Measurements from ENCODE around the gene WNT9B.
A peak's percentile ranks its signal among the peaks of the same experiment; 100 is the strongest.

The WNT9B gene

GRCh38 chr17:46815474-46816353 is 35.7 kb upstream of the WNT9B start:
- Histone ChIP-seq H3K36me3 (ENCODE audit: control insufficient read depth, insufficient read depth, low read length) (no peaks in the 10 kb centered on the region), H3K4me1 (ENCODE audit: control insufficient read depth, insufficient read depth, low read length) (peaks cover 21% of the 10 kb centered on the region), H3K27me3 (ENCODE audit: control insufficient read depth, insufficient read depth, low read length) (peaks cover 23% of the 10 kb centered on the region; the same call in 1 of the 2 replicates), H3K9me3 (ENCODE audit: control insufficient read depth, insufficient read depth, low read length) (no peaks in the 10 kb centered on the region), H3K4me3 (ENCODE audit: low read length) (no peak overlapping the region), H3K27ac (ENCODE audit: low read length) (no peak overlapping the region)
- DNase-seq (ENCODE audit: low read depth, low spot score), result no peak
- no CpG with 5 or more reads among the region's 12 CpGs for WGBS (ENCODE audit: insufficient coverage, insufficient read length)

- Histone ChIP-seq H3K9me3 (ENCODE audit: control insufficient read depth, insufficient read depth, low read length) (no peaks in the 10 kb centered on the region), H3K4me1 (ENCODE audit: control insufficient read depth, insufficient read depth, low read length) (peaks cover 27% of the 10 kb centered on the region), H3K27ac (ENCODE audit: low read length) (no peak overlapping the region), H3K4me3 (ENCODE audit: low read length) (peak overlapping the region; percentile 9; the same call in 1 of the 2 replicates), H3K27me3 (ENCODE audit: control insufficient read depth, insufficient read depth, low read length) (peaks cover 28% of the 10 kb centered on the region; the same call in 1 of the 2 replicates), H3K36me3 (ENCODE audit: control insufficient read depth, insufficient read depth, low read length) (no peaks in the 10 kb centered on the region)
- no peak for DNase-seq (ENCODE audit: low read depth, low spot score)
- WGBS (ENCODE audit: insufficient coverage, insufficient read length), result no CpG with 5 or more reads among the region's 22 CpGs
These were observed 34.1 kb upstream of the WNT9B start for GRCh38 chr17:46817151-46817900.

- no peak overlapping the region for H3K27ac ChIP-seq (ENCODE audit: low read length)
These were observed 33.5 kb upstream of the WNT9B start for GRCh38 chr17:46817901-46818209.

GRCh38 chr17:46818316-46818928 is 33.0 kb upstream of the WNT9B start, which contains the start of gene WNT3:
TSS of gene WNT3 (minus strand) at chr17:46818692. CDS start at chr17:46818597, 95 bp downstream.
- H3K27ac ChIP-seq (ENCODE audit: low read length), result no peak within 1 kb of the TSS
- peaks cover 28% of the 10 kb centered on the region for H3K4me1 ChIP-seq (ENCODE audit: control insufficient read depth, insufficient read depth, low read length)
- no peaks in the 10 kb centered on the region for H3K9me3 ChIP-seq (ENCODE audit: control insufficient read depth, insufficient read depth, low read length)
- WGBS (ENCODE audit: insufficient coverage, insufficient read length), result no CpG with 5 or more reads among the region's 47 CpGs
- no peaks in the 10 kb centered on the region for H3K36me3 ChIP-seq (ENCODE audit: control insufficient read depth, insufficient read depth, low read length)
- peak within 1 kb of the TSS; percentile 45; the same call in 1 of the 2 replicates for H3K4me3 ChIP-seq (ENCODE audit: low read length)
- DNase-seq (ENCODE audit: low read depth, low spot score), result no peak
- peaks cover 28% of the 10 kb centered on the region; the same call in 1 of the 2 replicates for H3K27me3 ChIP-seq (ENCODE audit: control insufficient read depth, insufficient read depth, low read length)

More at GRCh38 chr17:46817901-46818209, 33.5 kb upstream of the WNT9B start:
- no CpG with 5 or more reads among the region's 5 CpGs for WGBS (ENCODE audit: insufficient coverage, insufficient read length)
- Histone ChIP-seq H3K9me3 (ENCODE audit: control insufficient read depth, insufficient read depth, low read length) (no peaks in the 10 kb centered on the region), H3K4me3 (ENCODE audit: low read length) (peak overlapping the region; percentile 6; the same call in 1 of the 2 replicates), H3K27me3 (ENCODE audit: control insufficient read depth, insufficient read depth, low read length) (peaks cover 28% of the 10 kb centered on the region; the same call in 1 of the 2 replicates), H3K4me1 (ENCODE audit: control insufficient read depth, insufficient read depth, low read length) (peaks cover 28% of the 10 kb centered on the region), H3K36me3 (ENCODE audit: control insufficient read depth, insufficient read depth, low read length) (no peaks in the 10 kb centered on the region)
- no peak for DNase-seq (ENCODE audit: low read depth, low spot score)

GRCh38 chr17:46818929-46819859 is 32.2 kb upstream of the WNT9B start:
- H3K4me3 ChIP-seq (ENCODE audit: low read length), result peak overlapping the region; percentile 45; the same call in 1 of the 2 replicates
- H3K27me3 ChIP-seq (ENCODE audit: control insufficient read depth, insufficient read depth, low read length), result peaks cover 28% of the 10 kb centered on the region; the same call in 1 of the 2 replicates
- DNase-seq (ENCODE audit: low read depth, low spot score), result no peak
- H3K4me1 ChIP-seq (ENCODE audit: control insufficient read depth, insufficient read depth, low read length), result peaks cover 28% of the 10 kb centered on the region
- H3K36me3 ChIP-seq (ENCODE audit: control insufficient read depth, insufficient read depth, low read length), result no peaks in the 10 kb centered on the region
- H3K27ac ChIP-seq (ENCODE audit: low read length), result no peak overlapping the region
- WGBS (ENCODE audit: insufficient coverage, insufficient read length), result no CpG with 5 or more reads among the region's 72 CpGs
- H3K9me3 ChIP-seq (ENCODE audit: control insufficient read depth, insufficient read depth, low read length), result no peaks in the 10 kb centered on the region

GRCh38 chr17:46819906-46820351 is 31.5 kb upstream of the WNT9B start:
- WGBS (ENCODE audit: insufficient coverage, insufficient read length), result no CpG with 5 or more reads among the region's 24 CpGs
- peaks cover 28% of the 10 kb centered on the region; the same call in 1 of the 2 replicates for H3K27me3 ChIP-seq (ENCODE audit: control insufficient read depth, insufficient read depth, low read length)

GRCh38 chr17:46820592-46821450 is 30.6 kb upstream of the WNT9B start:
- no CpG with 5 or more reads among the region's 13 CpGs for WGBS (ENCODE audit: insufficient coverage, insufficient read length)
- Histone ChIP-seq H3K4me1 (ENCODE audit: control insufficient read depth, insufficient read depth, low read length) (peaks cover 22% of the 10 kb centered on the region), H3K27me3 (ENCODE audit: control insufficient read depth, insufficient read depth, low read length) (peaks cover 28% of the 10 kb centered on the region; the same call in 1 of the 2 replicates), H3K27ac (ENCODE audit: low read length) (no peak overlapping the region), H3K9me3 (ENCODE audit: control insufficient read depth, insufficient read depth, low read length) (no peaks in the 10 kb centered on the region), H3K4me3 (ENCODE audit: low read length) (no peak overlapping the region; the same call in 1 of the 2 replicates), H3K36me3 (ENCODE audit: control insufficient read depth, insufficient read depth, low read length) (no peaks in the 10 kb centered on the region)
- no peak for DNase-seq (ENCODE audit: low read depth, low spot score)

More at GRCh38 chr17:46819906-46820351, 31.5 kb upstream of the WNT9B start:
- H3K9me3 ChIP-seq (ENCODE audit: control insufficient read depth, insufficient read depth, low read length), result no peaks in the 10 kb centered on the region
- DNase-seq (ENCODE audit: low read depth, low spot score), result no peak
- H3K4me3 ChIP-seq (ENCODE audit: low read length), result peak overlapping the region; percentile 20; the same call in 1 of the 2 replicates
- H3K4me1 ChIP-seq (ENCODE audit: control insufficient read depth, insufficient read depth, low read length), result peaks cover 23% of the 10 kb centered on the region
- H3K27ac ChIP-seq (ENCODE audit: low read length), result no peak overlapping the region
- H3K36me3 ChIP-seq (ENCODE audit: control insufficient read depth, insufficient read depth, low read length), result no peaks in the 10 kb centered on the region

GRCh38 chr17:46821482-46822387 is 29.6 kb upstream of the WNT9B start:
- Histone ChIP-seq H3K4me1 (ENCODE audit: control insufficient read depth, insufficient read depth, low read length) (peaks cover 15% of the 10 kb centered on the region), H3K9me3 (ENCODE audit: control insufficient read depth, insufficient read depth, low read length) (no peaks in the 10 kb centered on the region), H3K27ac (ENCODE audit: low read length) (no peak overlapping the region), H3K27me3 (ENCODE audit: control insufficient read depth, insufficient read depth, low read length) (peaks cover 28% of the 10 kb centered on the region; the same call in 1 of the 2 replicates), H3K36me3 (ENCODE audit: control insufficient read depth, insufficient read depth, low read length) (no peaks in the 10 kb centered on the region), H3K4me3 (ENCODE audit: low read length) (peak overlapping the region; percentile 10; the same call in 1 of the 2 replicates)
- DNase-seq (ENCODE audit: low read depth, low spot score), result no peak
- WGBS (ENCODE audit: insufficient coverage, insufficient read length), result no CpG with 5 or more reads among the region's 31 CpGs
